Neutrophil (primary cell): ENCODE measurements around the gene EPHA3.

Experiments
- H3K27ac ChIP-seq: fragments of 200-600 bp; sonication (generic); 2 replicates; pipeline ENCODE4 v1.5.1; 2016; ENCODE audit warnings: mild to moderate bottlenecking, moderate library complexity
- H3K27me3 ChIP-seq: fragments of 200-600 bp; sonication (generic); 2 replicates; pipeline ENCODE4 v1.6.0; 2016; ENCODE audit warnings: mild to moderate bottlenecking
- H3K36me3 ChIP-seq: fragments of 200-600 bp; sonication (generic); 2 replicates; pipeline ENCODE4 v1.5.1; 2017
- H3K4me1 ChIP-seq, 2 experiments: fragments of 200-600 bp in 1 of 2; sonication (generic) in 1 of 2; 1 replicate in 1 of 2; 2 replicates in 1 of 2; pipeline versions ENCODE4 v1.5.1 to v1.6.1; 2013 to 2016; ENCODE audit warnings: low read depth in 1 of 2, low read length in 1 of 2, mild to moderate bottlenecking in 1 of 2, moderate library complexity in 1 of 2; ENCODE audit not compliant: control insufficient read depth in 1 of 2, insufficient read depth in 1 of 2
- H3K4me3 ChIP-seq, 2 experiments: fragments of 200-600 bp in 1 of 2; sonication (generic) in 1 of 2; 1 replicate in 1 of 2; 2 replicates in 1 of 2; pipeline ENCODE4 v1.5.1; 2013 to 2016; ENCODE audit warnings: low read depth in 1 of 2, low read length in 1 of 2, mild to moderate bottlenecking in 1 of 2, moderate library complexity in 1 of 2
- H3K9me3 ChIP-seq: fragments of 200-600 bp; sonication (generic); 2 replicates; pipeline ENCODE4 v1.5.1; 2016
- CTCF ChIP-seq: fragments of 200-600 bp; sonication (generic); IDR thresholded peaks from 2 replicates; pipeline ENCODE4 v1.5.1; 2016; ENCODE audit warnings: antibody characterized with exemption

The EPHA3 gene

GRCh38 chr3:89107461-89108290, at the start of gene EPHA3:
TSS of gene EPHA3 (plus strand) at chr3:89107621. CDS start at chr3:89107749, 128 bp downstream.
- TF ChIP-seq CTCF = no peak
- Histone ChIP-seq H3K4me3 (peak within 1 kb of the TSS in 1 of 2 experiments; percentile 17), H3K27me3 (peaks cover 78% of the 10 kb centered on the region), H3K9me3 (no peaks in the 10 kb centered on the region), H3K27ac (no peak within 1 kb of the TSS), H3K36me3 (no peaks in the 10 kb centered on the region), H3K4me1 (peaks cover 0 to 2% of the 10 kb centered on the region in 2 experiments)

GRCh38 chr3:89058371-89058770, 49.0 kb upstream of the EPHA3 start:
- no peak overlapping the region for H3K4me3 ChIP-seq
- H3K9me3 ChIP-seq = no peaks in the 10 kb centered on the region
- no peak overlapping the region for H3K27ac ChIP-seq
- H3K36me3 ChIP-seq = no peaks in the 10 kb centered on the region
- no peak for TF ChIP-seq CTCF
- H3K4me1 ChIP-seq = peaks cover 9 to 26% of the 10 kb centered on the region in 2 experiments
- H3K27me3 ChIP-seq = no peaks in the 10 kb centered on the region

- Histone ChIP-seq H3K9me3 (no peaks in the 10 kb centered on the region), H3K4me1 (peaks cover 9 to 26% of the 10 kb centered on the region in 2 experiments), H3K36me3 (no peaks in the 10 kb centered on the region), H3K27ac (peak overlapping the region; percentile 27), H3K27me3 (no peaks in the 10 kb centered on the region), H3K4me3 (no peak overlapping the region)
- TF ChIP-seq CTCF = no peak
These were observed 48.1 kb upstream of the EPHA3 start for GRCh38 chr3:89059211-89059925.

- Histone ChIP-seq H3K27me3 (no peaks in the 10 kb centered on the region), H3K27ac (no peak overlapping the region), H3K9me3 (no peaks in the 10 kb centered on the region), H3K4me1 (peaks cover 9 to 26% of the 10 kb centered on the region in 2 experiments), H3K4me3 (no peak overlapping the region), H3K36me3 (no peaks in the 10 kb centered on the region)
- TF ChIP-seq CTCF = no peak
These were observed 46.2 kb upstream of the EPHA3 start for GRCh38 chr3:89061259-89061658.

GRCh38 chr3:89067736-89068135, 39.7 kb upstream of the EPHA3 start:
- Histone ChIP-seq H3K4me3 (no peak overlapping the region), H3K27ac (no peak overlapping the region), H3K4me1 (no peaks in the 10 kb centered on the region), H3K9me3 (no peaks in the 10 kb centered on the region), H3K27me3 (no peaks in the 10 kb centered on the region), H3K36me3 (no peaks in the 10 kb centered on the region)
- TF ChIP-seq CTCF = no peak
